SK-N-SH (cell line): ENCODE data around the gene NREP. TPM values are rescaled to one million over a fixed set of nuclear protein-coding genes. Genes with fewer than 3 reads are reported as not detected.
A peak's percentile ranks its signal among the peaks of the same experiment; 100 is the strongest.

ENCODE experiments used
- CTCF ChIA-PET: fragments of 300-600, 350-600 bp; formaldehyde crosslinking; extraction: SDS; loops from one replicate; lab custom pipeline; 2021; lab: Yijun Ruan, JAX
- POLR2A ChIA-PET: fragments of 350-600 bp; sonication (Branson Sonifier 250); formaldehyde crosslinking; extraction: SDS; loops from one replicate; lab custom pipeline; 2020; ENCODE audit warnings: antibody characterized with exemption, inconsistent platforms; lab: Yijun Ruan, JAX
- DNase-seq: peaks from one replicate; pipeline ENCODE4 v3.0.0; 2012
- H2AFZ ChIP-seq: fragments of 200-600 bp; sonication (generic); 2 replicates; pipeline ENCODE4 v1.8.1; 2016; ENCODE audit warnings: antibody characterized with exemption, mild to moderate bottlenecking, low read depth
- H3F3A ChIP-seq: fragments of 200-600 bp; sonication (generic); replicated peaks from 2 replicates; pipeline ENCODE3; 2016; ENCODE audit warnings: antibody characterized with exemption, mild to moderate bottlenecking; ENCODE audit not compliant: insufficient read depth
- H3K27ac ChIP-seq, 2 experiments: fragments of 200-500 bp in 1 of 2; fragments of 200-600 bp in 1 of 2; sonication (Bioruptor generic) in 1 of 2; sonication (generic), shearing (Covaris generic) in 1 of 2; 2 replicates each; pipeline versions ENCODE4 v1.5.1 to v1.6.1; 2014 to 2016; ENCODE audit warnings: low read depth in 2 of 2, inconsistent platforms in 1 of 2, low read length in 1 of 2, mild to moderate bottlenecking in 1 of 2, mixed read lengths in 1 of 2
- H3K27me3 ChIP-seq: fragments of 200-600 bp; sonication (generic), shearing (Covaris generic); 2 replicates; pipeline ENCODE4 v1.6.1; 2016; ENCODE audit warnings: mixed run types; ENCODE audit not compliant: insufficient read depth
- H3K36me3 ChIP-seq, 2 experiments: fragments of 200-500 bp in 1 of 2; fragments of 200-600 bp in 1 of 2; sonication (Bioruptor generic) in 1 of 2; sonication (generic) in 1 of 2; replicated peaks in 1 of 2; 2 replicates each; pipeline versions ENCODE3 to v1.5.1; 2014 to 2016; ENCODE audit warnings: low read length in 1 of 2, mild to moderate bottlenecking in 1 of 2; ENCODE audit not compliant: insufficient read depth in 2 of 2, control insufficient read depth in 1 of 2
- H3K4me1 ChIP-seq, 2 experiments: fragments of 200-500 bp in 1 of 2; fragments of 200-600 bp in 1 of 2; sonication (Bioruptor generic) in 1 of 2; sonication (generic), shearing (Covaris generic) in 1 of 2; 2 replicates each; pipeline versions ENCODE4 v1.5.1 to v1.6.1; 2014 to 2016; ENCODE audit warnings: low read depth in 1 of 2, low read length in 1 of 2, mixed run types in 1 of 2; ENCODE audit not compliant: insufficient read depth in 2 of 2, control insufficient read depth in 1 of 2
- H3K4me2 ChIP-seq: fragments of 200-600 bp; sonication (generic), shearing (Covaris generic); 2 replicates; pipeline ENCODE4 v1.6.1; 2017; ENCODE audit warnings: mixed run types
- H3K4me3 ChIP-seq, 2 experiments: fragments of 200-500 bp in 1 of 2; fragments of 200-600 bp in 1 of 2; sonication (Bioruptor generic) in 1 of 2; sonication (generic), shearing (Covaris generic) in 1 of 2; 2 replicates each; pipeline versions ENCODE4 v1.5.1 to v1.8.1; 2014 to 2016; ENCODE audit warnings: low read depth in 2 of 2, inconsistent platforms in 1 of 2, low read length in 1 of 2, mild to moderate bottlenecking in 1 of 2, mixed read lengths in 1 of 2, moderate library complexity in 1 of 2
- H3K79me2 ChIP-seq: fragments of 200-600 bp; sonication (generic); 2 replicates; pipeline ENCODE4 v1.8.1; 2017; ENCODE audit warnings: mild to moderate bottlenecking; ENCODE audit not compliant: insufficient read depth
- H3K9ac ChIP-seq: fragments of 200-600 bp; sonication (generic); 2 replicates; pipeline ENCODE4 v1.6.1; 2017; ENCODE audit warnings: mixed run types
- H3K9me2 ChIP-seq: fragments of 200-600 bp; sonication (generic); 2 replicates; pipeline ENCODE4 v1.6.1; 2017; ENCODE audit warnings: mixed run types
- H3K9me3 ChIP-seq: fragments of 200-600 bp; sonication (generic); 2 replicates; pipeline ENCODE4 v1.6.1; 2017; ENCODE audit warnings: mixed run types, mild to moderate bottlenecking, moderate library complexity
- H4K20me1 ChIP-seq: fragments of 200-600 bp; sonication (generic); 2 replicates; pipeline ENCODE4 v1.6.1; 2017; ENCODE audit warnings: mild to moderate bottlenecking, mixed run types; ENCODE audit not compliant: insufficient read depth
- CHD2 ChIP-seq: fragments of 150-350 bp; IDR thresholded peaks from 2 replicates; pipeline ENCODE4 v1.6.1; 2018; ENCODE audit warnings: low read length; ENCODE audit not compliant: partially characterized antibody
- EP300 ChIP-seq, 2 experiments: IDR thresholded peaks; 2 replicates each; pipeline versions ENCODE4 v1.4.0 to v1.6.1; 2012; ENCODE audit warnings: borderline replicate concordance in 1 of 2, low read depth in 1 of 2, low read length in 1 of 2
- FOSL2 ChIP-seq: IDR thresholded peaks from 2 replicates; pipeline ENCODE4 v1.4.0; 2012; ENCODE audit warnings: low read depth, mild to moderate bottlenecking, moderate library complexity, borderline replicate concordance
- GATA2 ChIP-seq: sonication (generic); formaldehyde crosslinking; IDR thresholded peaks from 2 replicates; pipeline ENCODE4 v1.5.0; 2020; ENCODE audit warnings: mild to moderate bottlenecking, missing genetic modification reagents
- NRF1 ChIP-seq: IDR thresholded peaks from 2 replicates; pipeline ENCODE4 v1.6.1; 2012; ENCODE audit warnings: low read depth, mild to moderate bottlenecking, low read length
- RAD21 ChIP-seq: IDR thresholded peaks from 2 replicates; pipeline ENCODE4 v1.6.1; 2012; ENCODE audit warnings: mild to moderate bottlenecking, low read length
- RCOR1 ChIP-seq: fragments of 150-350 bp; IDR thresholded peaks from 2 replicates; pipeline ENCODE4 v1.6.1; 2017; ENCODE audit warnings: antibody characterized with exemption, low read length
- RXRA ChIP-seq: IDR thresholded peaks from 2 replicates; pipeline ENCODE4 v1.4.0; 2012; ENCODE audit warnings: low read depth, mild to moderate bottlenecking, borderline replicate concordance
- SIN3A ChIP-seq: IDR thresholded peaks from 2 replicates; pipeline ENCODE4 v1.6.1; 2012; ENCODE audit warnings: low read depth, mild to moderate bottlenecking, low read length, moderate library complexity, borderline replicate concordance
- TCF12 ChIP-seq: IDR thresholded peaks from 2 replicates; pipeline ENCODE4 v1.4.0; 2012
- TEAD4 ChIP-seq: IDR thresholded peaks from 2 replicates; pipeline ENCODE4 v1.4.0; 2012; ENCODE audit warnings: mild to moderate bottlenecking, borderline replicate concordance; ENCODE audit not compliant: insufficient read depth
- WGBS: methylation state at CpG from one replicate; pipeline ENCODE4 v1.1.6; 2017; ENCODE audit warnings: low lambda C conversion rate; 5-methylcytosine and 5-hydroxymethylcytosine counted together
- polyA plus RNA-seq, 3 experiments: library from polyadenylated mRNA; depleted of rRNA; stranded (reverse); fragments of >200 nt; gene quantifications; 2 replicates each; pipeline ENCODE4 v1.2.3, GENCODE V29; 2012
- small RNA-seq, 7 experiments: library from RNA; depleted of rRNA; stranded (forward); fragments of <200 nt; gene quantifications; one replicate each; pipeline ENCODE3, GENCODE V24; 2012
- TF ChIP-seq, protein P1 (sequence below): IDR thresholded peaks from 2 replicates; pipeline ENCODE4; 2012
- TF ChIP-seq, protein P2 (sequence below): fragments of 150-350 bp; IDR thresholded peaks from 2 replicates; pipeline ENCODE4 v1.6.1; 2017; ENCODE audit warnings: antibody characterized with exemption, low read length, low read depth, borderline replicate concordance

NREP gene
- polyA plus RNA-seq, 1 of the 3 experiments (the other 2 are of a cell fraction) = 94.4 TPM

DNA sequence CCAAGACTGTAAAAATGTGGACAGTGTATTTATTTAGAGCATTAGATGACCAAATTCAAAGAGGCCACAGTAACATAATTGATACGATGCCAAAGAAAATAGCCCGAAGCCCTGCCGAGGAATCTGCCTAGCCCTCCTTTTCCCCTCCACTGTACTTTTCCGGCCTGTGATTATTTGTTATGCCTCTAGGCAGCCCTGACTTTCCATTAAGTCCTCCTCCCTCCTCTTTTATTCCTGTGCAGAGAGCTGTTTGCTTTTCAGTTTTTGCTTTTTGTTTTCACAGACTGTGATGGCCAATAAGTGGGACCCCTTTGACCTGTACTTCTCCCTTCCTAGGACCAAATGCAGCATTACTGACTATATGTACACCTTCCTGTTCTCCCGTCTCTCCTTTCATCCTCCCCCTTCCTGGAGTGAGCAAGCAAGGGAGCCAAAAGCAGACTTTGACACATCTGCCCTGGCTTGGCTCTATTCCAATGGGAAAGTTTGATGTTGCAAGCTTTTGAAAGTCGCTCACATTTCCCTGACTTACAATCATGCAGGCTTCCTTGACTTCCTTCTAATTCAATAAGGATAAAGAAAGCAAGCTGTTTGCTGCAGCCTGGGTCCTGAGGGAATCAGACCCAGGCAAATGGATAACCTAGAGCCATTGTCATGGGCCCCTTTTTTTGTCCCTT, 76.1 kb downstream of the NREP start (continued):
- TF ChIP-seq FOSL2 (no peak), EP300 (IDR thresholded peaks at IDR 0.05; ENCODE audit: borderline replicate concordance in 1 of 2, low read depth in 1 of 2, low read length in 1 of 2) (peak; percentile 23 to 58; a peak in 2 of 4 replicates), RXRA (no peak), NRF1 (no peak), CHD2 (peak; percentile 33), RCOR1 (no peak), TEAD4 (peak; percentile 15; the same call in 1 of the 2 replicates), SIN3A (no peak), RAD21 (peak; percentile 5; the same call in 1 of the 2 replicates), GATA2 (CRISPR knock-in tag) (no peak)
- TF ChIP-seq, protein P1, sequence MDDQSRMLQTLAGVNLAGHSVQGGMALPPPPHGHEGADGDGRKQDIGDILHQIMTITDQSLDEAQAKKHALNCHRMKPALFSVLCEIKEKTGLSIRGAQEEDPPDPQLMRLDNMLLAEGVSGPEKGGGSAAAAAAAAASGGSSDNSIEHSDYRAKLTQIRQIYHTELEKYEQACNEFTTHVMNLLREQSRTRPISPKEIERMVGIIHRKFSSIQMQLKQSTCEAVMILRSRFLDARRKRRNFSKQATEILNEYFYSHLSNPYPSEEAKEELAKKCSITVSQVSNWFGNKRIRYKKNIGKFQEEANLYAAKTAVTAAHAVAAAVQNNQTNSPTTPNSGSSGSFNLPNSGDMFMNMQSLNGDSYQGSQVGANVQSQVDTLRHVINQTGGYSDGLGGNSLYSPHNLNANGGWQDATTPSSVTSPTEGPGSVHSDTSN = peak; percentile 50
- TF ChIP-seq, protein P2, sequence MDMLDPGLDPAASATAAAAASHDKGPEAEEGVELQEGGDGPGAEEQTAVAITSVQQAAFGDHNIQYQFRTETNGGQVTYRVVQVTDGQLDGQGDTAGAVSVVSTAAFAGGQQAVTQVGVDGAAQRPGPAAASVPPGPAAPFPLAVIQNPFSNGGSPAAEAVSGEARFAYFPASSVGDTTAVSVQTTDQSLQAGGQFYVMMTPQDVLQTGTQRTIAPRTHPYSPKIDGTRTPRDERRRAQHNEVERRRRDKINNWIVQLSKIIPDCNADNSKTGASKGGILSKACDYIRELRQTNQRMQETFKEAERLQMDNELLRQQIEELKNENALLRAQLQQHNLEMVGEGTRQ = no peak

DNA sequence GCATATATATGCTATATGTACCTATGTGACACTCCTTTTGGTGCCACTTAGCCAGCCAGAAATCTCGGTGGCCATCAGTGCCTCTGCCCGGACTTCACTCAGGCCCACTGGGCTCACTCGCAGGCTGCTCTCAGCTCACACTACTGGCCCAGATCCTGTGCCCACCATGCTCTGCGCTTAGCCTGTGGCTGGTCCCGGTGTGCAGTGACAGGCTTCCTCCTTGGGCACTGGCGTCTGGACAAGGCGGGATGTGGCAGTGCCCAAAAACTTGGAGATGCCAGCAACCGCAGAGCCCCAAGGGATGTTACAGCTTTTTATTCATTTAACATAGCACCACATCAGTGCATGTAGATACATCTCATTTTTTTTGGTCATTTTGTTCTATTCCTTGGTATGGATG, 77.4 kb downstream of the NREP start:
- H4K20me1 ChIP-seq = no peaks in the 10 kb centered on the region
- peak overlapping the region in 1 of 2 experiments; percentile 97; a peak in 2 of 4 replicates for H3K27ac ChIP-seq
- H3K36me3 ChIP-seq = no peaks in the 10 kb centered on the region
- ChIA-PET CTCF (no interaction called here), POLR2A (no interaction called here)
- TF ChIP-seq TCF12 (no peak), SIN3A (no peak)
- peaks cover 23 to 27% of the 10 kb centered on the region in 2 experiments for H3K4me1 ChIP-seq
- no peaks in the 10 kb centered on the region for H3K79me2 ChIP-seq
- H3K9ac ChIP-seq = no peak overlapping the region
- H3F3A ChIP-seq = peaks cover 19% of the 10 kb centered on the region
- H3K4me2 ChIP-seq = no peak overlapping the region
- H3K27me3 ChIP-seq = no peaks in the 10 kb centered on the region
- DNase-seq = no peak
- WGBS = 96% methylated on average over 6 of the region's 8 CpGs
- H3K9me2 ChIP-seq = no peaks in the 10 kb centered on the region
- no peak overlapping the region for H3K4me3 ChIP-seq
- H3K9me3 ChIP-seq = no peaks in the 10 kb centered on the region
- H2AFZ ChIP-seq = no peak overlapping the region

Small RNA genes within 50 kb of the gene (small RNA-seq; reads per million reads assigned to genes)
- 0 reads per million in 7 experiments for gene RN7SKP57

Other genes starting within 250 kb of the NREP start
- 10.0 and 11.0 TPM in 2 replicates for gene STARD4, start 244.7 kb downstream of the NREP start, polyA plus RNA-seq (2012; rRNA removed)